ENCODE data around the gene PPIP5K1. TPM values are rescaled to one million over a fixed set of nuclear protein-coding genes. Genes with fewer than 3 reads are reported as not detected.

PPIP5K1 gene
- polyA plus RNA-seq, 1 experiment, result 19.3 TPM

GRCh38 chr15:43508991-43509659 is 80.9 kb downstream of the PPIP5K1 start:
- H3K27ac ChIP-seq (ENCODE audit: low read depth, low read length), result peak overlapping the region; percentile 65
- H3K9me3 ChIP-seq (ENCODE audit: control insufficient read depth, insufficient read depth, low read length), result no peaks in the 10 kb centered on the region
- POLR2A ChIA-PET, result no interaction called here
- no peak for TF ChIP-seq CTCF (IDR thresholded peaks at IDR 0.05; ENCODE audit: low read depth, low read length)
- no peaks in the 10 kb centered on the region for H3K27me3 ChIP-seq (ENCODE audit: control insufficient read depth, insufficient read depth, low read length)
- no peak for DNase-seq (ENCODE audit: low read depth, low spot score)
- CTCF ChIA-PET, result interaction anchor here (6.7 kb wide), 1 partner anchor 69 kb away, joined by 39 read pairs; no protein-coding TSS in a partner anchor
- H3K4me3 ChIP-seq (ENCODE audit: low read depth, low read length), result no peak overlapping the region

GRCh38 chr15:43508421-43508820 is 81.6 kb downstream of the PPIP5K1 start:
- Histone ChIP-seq H3K27me3 (ENCODE audit: control insufficient read depth, insufficient read depth, low read length) (no peaks in the 10 kb centered on the region), H3K9me3 (ENCODE audit: control insufficient read depth, insufficient read depth, low read length) (no peaks in the 10 kb centered on the region), H3K4me3 (ENCODE audit: low read depth, low read length) (no peak overlapping the region), H3K27ac (ENCODE audit: low read depth, low read length) (no peak overlapping the region)
- ChIA-PET CTCF (no interaction called here), POLR2A (no interaction called here)
- TF ChIP-seq CTCF (IDR thresholded peaks at IDR 0.05; ENCODE audit: low read depth, low read length), result no peak
- no peak for DNase-seq (ENCODE audit: low read depth, low spot score)

- Histone ChIP-seq H3K4me3 (ENCODE audit: low read depth, low read length) (no peak overlapping the region), H3K9me3 (ENCODE audit: control insufficient read depth, insufficient read depth, low read length) (no peaks in the 10 kb centered on the region), H3K27ac (ENCODE audit: low read depth, low read length) (no peak overlapping the region), H3K27me3 (ENCODE audit: control insufficient read depth, insufficient read depth, low read length) (no peaks in the 10 kb centered on the region)
- ChIA-PET POLR2A (interaction anchor here (0.5 to 1.3 kb wide), 8 partner anchors 8 to 135 kb away, joined by 3 to 6 read pairs (median 4); partner anchors contain the start of genes TP53BP1, TUBGCP4 and ZSCAN29), CTCF (interaction anchor here (0.6 to 1.6 kb wide), 3 partner anchors 8 to 61 kb away, joined by 3 to 8 read pairs (median 5); no protein-coding TSS in a partner anchor)
- no peak for TF ChIP-seq CTCF (IDR thresholded peaks at IDR 0.05; ENCODE audit: low read depth, low read length)
- peak; percentile 89 for DNase-seq (ENCODE audit: low read depth, low spot score)
These were observed 84.3 kb downstream of the PPIP5K1 start for GRCh38 chr15:43505738-43506137.

GRCh38 chr15:43499635-43500034 is 90.4 kb downstream of the PPIP5K1 start:
- H3K4me3 ChIP-seq (ENCODE audit: low read depth, low read length), result no peak overlapping the region
- H3K9me3 ChIP-seq (ENCODE audit: control insufficient read depth, insufficient read depth, low read length), result no peaks in the 10 kb centered on the region
- no peak overlapping the region for H3K27ac ChIP-seq (ENCODE audit: low read depth, low read length)
- DNase-seq (ENCODE audit: low read depth, low spot score), result no peak
- ChIA-PET CTCF (interaction anchor here (1.3 kb wide), 1 partner anchor 10 kb away, joined by 4 read pairs; no protein-coding TSS in a partner anchor), POLR2A (no interaction called here)
- H3K27me3 ChIP-seq (ENCODE audit: control insufficient read depth, insufficient read depth, low read length), result no peaks in the 10 kb centered on the region
- no peak for TF ChIP-seq CTCF (IDR thresholded peaks at IDR 0.05; ENCODE audit: low read depth, low read length)

GRCh38 chr15:43498990-43499389 is 91.0 kb downstream of the PPIP5K1 start:
- POLR2A ChIA-PET, result no interaction called here
- H3K27me3 ChIP-seq (ENCODE audit: control insufficient read depth, insufficient read depth, low read length), result no peaks in the 10 kb centered on the region
- no peak overlapping the region for H3K27ac ChIP-seq (ENCODE audit: low read depth, low read length)
- H3K4me3 ChIP-seq (ENCODE audit: low read depth, low read length), result no peak overlapping the region
- no peak for DNase-seq (ENCODE audit: low read depth, low spot score)
- no peak; the same call in 1 of the 2 replicates for TF ChIP-seq CTCF (IDR thresholded peaks at IDR 0.05; ENCODE audit: low read depth, low read length)
- CTCF ChIA-PET, result no interaction called here
- H3K9me3 ChIP-seq (ENCODE audit: control insufficient read depth, insufficient read depth, low read length), result no peaks in the 10 kb centered on the region
